ENCODE data around the gene IGFBP4.
A peak's percentile ranks its signal among the peaks of the same experiment; 100 is the strongest.

IGFBP4 gene

DNA sequence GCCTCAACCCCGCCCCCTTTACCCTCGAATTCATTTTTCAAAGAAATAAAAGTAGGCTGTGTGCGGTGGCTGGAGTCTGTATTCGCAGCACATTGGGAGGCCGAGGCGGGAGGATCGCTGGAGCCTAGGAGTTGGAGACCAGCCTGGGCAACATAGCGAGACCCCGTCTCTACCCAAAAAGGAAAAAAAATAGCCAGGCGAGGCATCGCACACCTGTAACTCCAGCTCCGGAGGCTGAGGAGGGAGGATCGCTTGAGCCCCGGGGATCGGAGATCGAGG is 24.9 kb upstream of the IGFBP4 start:
- no peak for DNase-seq (ENCODE audit: low spot score)
- TF ChIP-seq, protein P1, sequence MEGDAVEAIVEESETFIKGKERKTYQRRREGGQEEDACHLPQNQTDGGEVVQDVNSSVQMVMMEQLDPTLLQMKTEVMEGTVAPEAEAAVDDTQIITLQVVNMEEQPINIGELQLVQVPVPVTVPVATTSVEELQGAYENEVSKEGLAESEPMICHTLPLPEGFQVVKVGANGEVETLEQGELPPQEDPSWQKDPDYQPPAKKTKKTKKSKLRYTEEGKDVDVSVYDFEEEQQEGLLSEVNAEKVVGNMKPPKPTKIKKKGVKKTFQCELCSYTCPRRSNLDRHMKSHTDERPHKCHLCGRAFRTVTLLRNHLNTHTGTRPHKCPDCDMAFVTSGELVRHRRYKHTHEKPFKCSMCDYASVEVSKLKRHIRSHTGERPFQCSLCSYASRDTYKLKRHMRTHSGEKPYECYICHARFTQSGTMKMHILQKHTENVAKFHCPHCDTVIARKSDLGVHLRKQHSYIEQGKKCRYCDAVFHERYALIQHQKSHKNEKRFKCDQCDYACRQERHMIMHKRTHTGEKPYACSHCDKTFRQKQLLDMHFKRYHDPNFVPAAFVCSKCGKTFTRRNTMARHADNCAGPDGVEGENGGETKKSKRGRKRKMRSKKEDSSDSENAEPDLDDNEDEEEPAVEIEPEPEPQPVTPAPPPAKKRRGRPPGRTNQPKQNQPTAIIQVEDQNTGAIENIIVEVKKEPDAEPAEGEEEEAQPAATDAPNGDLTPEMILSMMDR (IDR thresholded peaks at IDR 0.05; ENCODE audit: extremely low read depth, insufficient read depth, missing control alignments) = no peak
- in situ Hi-C loops (cut with MboI; ENCODE audit: low pct_unique_long_range_greater_than_20kb, low sequenced_read_pairs, unreplicated experiment) = no loop called here

DNA sequence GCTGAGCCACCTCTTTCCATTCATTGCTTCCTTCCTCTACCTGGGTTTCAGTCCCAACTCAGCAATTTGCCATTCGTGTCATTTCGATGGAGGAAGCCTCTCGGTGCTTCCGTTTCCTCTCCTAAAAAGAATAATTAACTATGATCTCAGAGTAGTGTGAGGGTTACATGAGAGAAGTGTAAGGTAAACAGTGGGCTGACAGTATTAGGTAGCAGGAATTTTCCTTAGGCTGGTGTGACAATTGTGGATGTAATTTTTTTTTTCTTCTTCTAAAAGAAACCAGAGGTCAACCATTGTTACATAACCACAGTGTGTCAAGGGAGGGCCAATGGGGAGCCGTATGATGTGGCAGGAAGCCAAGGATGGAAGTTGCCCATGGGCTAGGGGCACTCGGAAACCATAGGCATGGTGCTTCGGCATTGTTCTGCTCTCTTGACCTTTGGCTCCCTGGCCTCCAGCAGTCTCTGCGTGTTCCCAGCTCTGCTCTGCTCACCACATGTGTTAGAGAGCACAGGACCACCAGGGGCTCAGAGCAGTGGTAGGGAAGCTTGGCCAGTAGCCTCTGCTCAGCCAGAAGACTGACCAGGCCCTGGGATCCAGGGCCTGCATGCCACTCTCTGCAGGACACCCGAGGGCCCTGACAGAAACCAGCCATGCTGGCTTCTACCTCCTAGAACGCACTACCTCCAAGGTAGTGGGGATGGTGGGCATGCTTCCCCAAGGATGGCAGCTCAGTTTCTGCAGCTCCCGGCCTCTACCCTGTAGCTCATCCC is 23.5 kb upstream of the IGFBP4 start:
- TF ChIP-seq, protein P1 (IDR thresholded peaks at IDR 0.05; ENCODE audit: extremely low read depth, insufficient read depth, missing control alignments) = no peak
- no peak for DNase-seq (ENCODE audit: low spot score)
- in situ Hi-C loops (cut with MboI; ENCODE audit: low pct_unique_long_range_greater_than_20kb, low sequenced_read_pairs, unreplicated experiment) = no loop called here

DNA sequence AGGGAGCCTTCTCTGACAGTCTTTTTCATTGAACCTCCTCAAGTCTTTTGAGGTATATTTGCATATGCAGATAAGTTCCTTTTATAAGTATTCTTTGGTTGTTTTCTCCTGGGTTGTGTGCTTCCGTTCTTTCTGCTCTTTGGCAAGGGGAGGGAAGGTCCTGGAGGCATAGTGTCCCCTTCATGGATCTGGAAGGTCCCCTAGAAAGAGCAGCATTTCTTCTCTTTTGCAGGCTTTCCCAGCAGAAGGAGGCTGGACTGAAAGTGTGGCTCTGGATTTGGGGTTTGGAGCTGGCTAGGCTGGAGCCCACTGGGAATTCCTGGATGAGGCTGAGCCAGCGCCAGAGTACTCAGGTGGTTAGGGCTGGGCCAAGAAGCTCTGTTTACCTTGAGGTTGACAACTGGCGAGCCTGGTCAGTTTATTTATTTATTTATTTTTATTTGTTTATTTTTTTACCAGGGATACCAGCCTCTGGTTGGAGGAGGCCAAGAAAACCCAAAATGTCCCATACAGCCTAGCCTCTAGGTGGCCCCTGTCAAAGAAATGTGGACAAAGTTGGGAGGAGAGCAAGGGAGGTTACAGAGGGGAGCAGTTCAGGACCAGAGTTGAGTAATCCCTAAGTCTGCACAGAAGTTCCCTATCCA is 20.1 kb upstream of the IGFBP4 start:
- in situ Hi-C loops (cut with MboI; ENCODE audit: low pct_unique_long_range_greater_than_20kb, low sequenced_read_pairs, unreplicated experiment) = no loop called here
- no peak for DNase-seq (ENCODE audit: low spot score)
- TF ChIP-seq, protein P1 (IDR thresholded peaks at IDR 0.05; ENCODE audit: extremely low read depth, insufficient read depth, missing control alignments) = no peak

DNA sequence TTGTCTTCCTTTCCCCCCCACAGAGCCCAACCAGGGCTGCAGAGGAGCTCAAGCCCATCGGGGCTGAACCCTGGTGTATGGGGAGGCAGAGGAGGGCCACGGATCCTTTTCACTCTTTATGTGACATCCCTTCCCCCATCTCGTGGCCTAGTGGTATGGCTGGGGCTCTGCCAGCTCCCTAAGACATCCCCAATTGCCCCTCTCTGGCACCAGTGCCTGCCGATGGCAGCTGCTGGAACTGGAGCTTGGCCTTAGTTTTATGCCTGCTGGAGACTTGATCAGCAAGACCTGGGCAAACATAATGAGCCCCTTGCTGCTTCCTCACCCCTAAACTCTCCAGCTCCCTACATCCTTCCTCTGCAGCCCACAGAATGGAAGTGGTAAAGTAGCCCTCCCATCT is 17.5 kb upstream of the IGFBP4 start:
- DNase-seq (ENCODE audit: low spot score) = no peak
- in situ Hi-C loops (cut with MboI; ENCODE audit: low pct_unique_long_range_greater_than_20kb, low sequenced_read_pairs, unreplicated experiment) = no loop called here
- TF ChIP-seq, protein P1 (IDR thresholded peaks at IDR 0.05; ENCODE audit: extremely low read depth, insufficient read depth, missing control alignments) = no peak

- DNase-seq (ENCODE audit: low spot score) = no peak
- TF ChIP-seq, protein P1 (IDR thresholded peaks at IDR 0.05; ENCODE audit: extremely low read depth, insufficient read depth, missing control alignments) = peak; percentile 15
- in situ Hi-C loops (cut with MboI; ENCODE audit: low pct_unique_long_range_greater_than_20kb, low sequenced_read_pairs, unreplicated experiment) = no loop called here
Observed at GRCh38 chr17:40427002-40427491, 16.2 kb upstream of the IGFBP4 start.

GRCh38 chr17:40430272-40431230 is 12.7 kb upstream of the IGFBP4 start:
- TF ChIP-seq, protein P1 (IDR thresholded peaks at IDR 0.05; ENCODE audit: extremely low read depth, insufficient read depth, missing control alignments) = no peak
- in situ Hi-C loops (cut with MboI; ENCODE audit: low pct_unique_long_range_greater_than_20kb, low sequenced_read_pairs, unreplicated experiment) = no loop called here

More at GRCh38 chr17:40430272-40431230, 12.7 kb upstream of the IGFBP4 start:
- no peak for DNase-seq (ENCODE audit: low spot score)

All from GM13977 (cell line).